ENCODE data around the gene PCDHA12.
A peak's percentile ranks its signal among the peaks of the same experiment; 100 is the strongest.
"Not testable (repeated sequence)": the region's sequence is repeated elsewhere in the genome, so short reads cannot be mapped to it uniquely, and the experiment has no call there.

PCDHA12 gene

GRCh38 chr5:140869555-140869886, 5.6 kb upstream of the PCDHA12 start:
- Histone ChIP-seq H3K36me3 (ENCODE audit: control insufficient read depth, insufficient read depth, low read length) (peaks cover 16% of the 10 kb centered on the region), H3K9me3 (ENCODE audit: control insufficient read depth, insufficient read depth, low read depth, low read length) (peaks cover 2% of the 10 kb centered on the region; the same call in 1 of the 2 replicates), H3K4me1 (ENCODE audit: control insufficient read depth, insufficient read depth, low read length) (peaks cover 2% of the 10 kb centered on the region; the same call in 1 of the 2 replicates), H3K27ac (ENCODE audit: low read depth, low read length) (no peak overlapping the region), H3K27me3 (ENCODE audit: control insufficient read depth, insufficient read depth, low read length) (no peaks in the 10 kb centered on the region), H3K9ac (ENCODE audit: low read length) (no peak overlapping the region), H3K4me3 (ENCODE audit: low read depth, low read length) (peak overlapping the region; percentile 54)

GRCh38 chr5:140870221-140871201, 4.6 kb upstream of the PCDHA12 start:
- peaks cover 16% of the 10 kb centered on the region for H3K36me3 ChIP-seq (ENCODE audit: control insufficient read depth, insufficient read depth, low read length)
- no peak overlapping the region for H3K4me3 ChIP-seq (ENCODE audit: low read depth, low read length)
- H3K9me3 ChIP-seq (ENCODE audit: control insufficient read depth, insufficient read depth, low read depth, low read length): peaks cover 2% of the 10 kb centered on the region; the same call in 1 of the 2 replicates
- H3K4me1 ChIP-seq (ENCODE audit: control insufficient read depth, insufficient read depth, low read length): peaks cover 3% of the 10 kb centered on the region; the same call in 1 of the 2 replicates
- no peak overlapping the region for H3K9ac ChIP-seq (ENCODE audit: low read length)
- no peaks in the 10 kb centered on the region for H3K27me3 ChIP-seq (ENCODE audit: control insufficient read depth, insufficient read depth, low read length)
- H3K27ac ChIP-seq (ENCODE audit: low read depth, low read length): no peak overlapping the region

GRCh38 chr5:140876541-140877261, 1.6 kb downstream of the PCDHA12 start:
- not testable (repeated sequence) for H3K27ac ChIP-seq (ENCODE audit: low read depth, low read length); H3K9ac ChIP-seq (ENCODE audit: low read length); H3K36me3 ChIP-seq (ENCODE audit: control insufficient read depth, insufficient read depth, low read length); H3K9me3 ChIP-seq (ENCODE audit: control insufficient read depth, insufficient read depth, low read depth, low read length); H3K27me3 ChIP-seq (ENCODE audit: control insufficient read depth, insufficient read depth, low read length); H3K4me3 ChIP-seq (ENCODE audit: low read depth, low read length); H3K4me1 ChIP-seq (ENCODE audit: control insufficient read depth, insufficient read depth, low read length)

GRCh38 chr5:140877262-140877581, 2.1 kb downstream of the PCDHA12 start:
- H3K9ac ChIP-seq (ENCODE audit: low read length): no peak overlapping the region
- no peaks in the 10 kb centered on the region for H3K27me3 ChIP-seq (ENCODE audit: control insufficient read depth, insufficient read depth, low read length)
- peaks cover 3% of the 10 kb centered on the region; the same call in 1 of the 2 replicates for H3K4me1 ChIP-seq (ENCODE audit: control insufficient read depth, insufficient read depth, low read length)
- 0 out of 2 replicates have a peak, but pooled peaks cover 2% of the 10 kb centered on the region for H3K36me3 ChIP-seq (ENCODE audit: control insufficient read depth, insufficient read depth, low read length)
- H3K4me3 ChIP-seq (ENCODE audit: low read depth, low read length): no peak overlapping the region
- H3K9me3 ChIP-seq (ENCODE audit: control insufficient read depth, insufficient read depth, low read depth, low read length): no peaks in the 10 kb centered on the region
- no peak overlapping the region for H3K27ac ChIP-seq (ENCODE audit: low read depth, low read length)

- peak within 1 kb of the TSS; percentile 47 for H3K9ac ChIP-seq (ENCODE audit: low read length)
- peak within 1 kb of the TSS; percentile 55 for H3K4me3 ChIP-seq (ENCODE audit: low read depth, low read length)
- no peaks in the 10 kb centered on the region for H3K9me3 ChIP-seq (ENCODE audit: control insufficient read depth, insufficient read depth, low read depth, low read length)
- no peak within 1 kb of the TSS for H3K27ac ChIP-seq (ENCODE audit: low read depth, low read length)
- 0 out of 2 replicates have a peak, but pooled peaks cover 2% of the 10 kb centered on the region for H3K36me3 ChIP-seq (ENCODE audit: control insufficient read depth, insufficient read depth, low read length)
- no peaks in the 10 kb centered on the region for H3K4me1 ChIP-seq (ENCODE audit: control insufficient read depth, insufficient read depth, low read length)
- no peaks in the 10 kb centered on the region for H3K27me3 ChIP-seq (ENCODE audit: control insufficient read depth, insufficient read depth, low read length)
Measured at GRCh38 chr5:140881889-140882590, 6.9 kb downstream of the PCDHA12 start, which contains the start of gene PCDHA13. Gene PCDHA13 (plus strand): TSS chr5:140882124. CDS start chr5:140882269, 145 bp downstream.

GRCh38 chr5:140882591-140882899, 7.4 kb downstream of the PCDHA12 start:
- Histone ChIP-seq H3K4me1 (ENCODE audit: control insufficient read depth, insufficient read depth, low read length) (no peaks in the 10 kb centered on the region), H3K27ac (ENCODE audit: low read depth, low read length) (no peak overlapping the region), H3K4me3 (ENCODE audit: low read depth, low read length) (peak overlapping the region; percentile 55), H3K36me3 (ENCODE audit: control insufficient read depth, insufficient read depth, low read length) (0 out of 2 replicates have a peak, but pooled peaks cover under 1% of the 10 kb centered on the region), H3K27me3 (ENCODE audit: control insufficient read depth, insufficient read depth, low read length) (no peaks in the 10 kb centered on the region), H3K9ac (ENCODE audit: low read length) (no peak overlapping the region), H3K9me3 (ENCODE audit: control insufficient read depth, insufficient read depth, low read depth, low read length) (no peaks in the 10 kb centered on the region)

- Histone ChIP-seq H3K27me3 (ENCODE audit: control insufficient read depth, insufficient read depth, low read length) (no peaks in the 10 kb centered on the region), H3K9me3 (ENCODE audit: control insufficient read depth, insufficient read depth, low read depth, low read length) (no peaks in the 10 kb centered on the region), H3K4me3 (ENCODE audit: low read depth, low read length) (no peak overlapping the region), H3K36me3 (ENCODE audit: control insufficient read depth, insufficient read depth, low read length) (no peaks in the 10 kb centered on the region), H3K9ac (ENCODE audit: low read length) (no peak overlapping the region), H3K27ac (ENCODE audit: low read depth, low read length) (no peak overlapping the region), H3K4me1 (ENCODE audit: control insufficient read depth, insufficient read depth, low read length) (no peaks in the 10 kb centered on the region)
Measured at GRCh38 chr5:140883373-140883772, 8.3 kb downstream of the PCDHA12 start.

GRCh38 chr5:140883927-140884697, 9.0 kb downstream of the PCDHA12 start:
- Histone ChIP-seq H3K36me3 (ENCODE audit: control insufficient read depth, insufficient read depth, low read length) (no peaks in the 10 kb centered on the region), H3K4me1 (ENCODE audit: control insufficient read depth, insufficient read depth, low read length) (no peaks in the 10 kb centered on the region), H3K9me3 (ENCODE audit: control insufficient read depth, insufficient read depth, low read depth, low read length) (no peaks in the 10 kb centered on the region), H3K4me3 (ENCODE audit: low read depth, low read length) (no peak overlapping the region), H3K27ac (ENCODE audit: low read depth, low read length) (no peak overlapping the region), H3K9ac (ENCODE audit: low read length) (no peak overlapping the region), H3K27me3 (ENCODE audit: control insufficient read depth, insufficient read depth, low read length) (no peaks in the 10 kb centered on the region)

- Histone ChIP-seq H3K4me3 (ENCODE audit: low read depth, low read length) (no peak overlapping the region), H3K4me1 (ENCODE audit: control insufficient read depth, insufficient read depth, low read length) (no peaks in the 10 kb centered on the region), H3K36me3 (ENCODE audit: control insufficient read depth, insufficient read depth, low read length) (no peaks in the 10 kb centered on the region), H3K27me3 (ENCODE audit: control insufficient read depth, insufficient read depth, low read length) (no peaks in the 10 kb centered on the region), H3K27ac (ENCODE audit: low read depth, low read length) (no peak overlapping the region), H3K9ac (ENCODE audit: low read length) (no peak overlapping the region), H3K9me3 (ENCODE audit: control insufficient read depth, insufficient read depth, low read depth, low read length) (no peaks in the 10 kb centered on the region)
Measured at GRCh38 chr5:140916325-140916724, 41.2 kb downstream of the PCDHA12 start.

- Histone ChIP-seq H3K4me1 (ENCODE audit: control insufficient read depth, insufficient read depth, low read length) (peaks cover 17% of the 10 kb centered on the region), H3K27ac (ENCODE audit: low read depth, low read length) (no peak overlapping the region), H3K9ac (ENCODE audit: low read length) (no peak overlapping the region), H3K27me3 (ENCODE audit: control insufficient read depth, insufficient read depth, low read length) (peaks cover 31% of the 10 kb centered on the region), H3K9me3 (ENCODE audit: control insufficient read depth, insufficient read depth, low read depth, low read length) (no peaks in the 10 kb centered on the region), H3K4me3 (ENCODE audit: low read depth, low read length) (no peak overlapping the region), H3K36me3 (ENCODE audit: control insufficient read depth, insufficient read depth, low read length) (no peaks in the 10 kb centered on the region)
Measured at GRCh38 chr5:140923601-140924000, 48.5 kb downstream of the PCDHA12 start.
